ENCODE data around the gene ISLR2. TPM values are rescaled to one million over a fixed set of nuclear protein-coding genes. Genes with fewer than 3 reads are reported as not detected.

The ISLR2 gene
- total and polyA plus RNA-seq, 12 donors: 1.2 to 8.7 (median 2.5) TPM

DNA sequence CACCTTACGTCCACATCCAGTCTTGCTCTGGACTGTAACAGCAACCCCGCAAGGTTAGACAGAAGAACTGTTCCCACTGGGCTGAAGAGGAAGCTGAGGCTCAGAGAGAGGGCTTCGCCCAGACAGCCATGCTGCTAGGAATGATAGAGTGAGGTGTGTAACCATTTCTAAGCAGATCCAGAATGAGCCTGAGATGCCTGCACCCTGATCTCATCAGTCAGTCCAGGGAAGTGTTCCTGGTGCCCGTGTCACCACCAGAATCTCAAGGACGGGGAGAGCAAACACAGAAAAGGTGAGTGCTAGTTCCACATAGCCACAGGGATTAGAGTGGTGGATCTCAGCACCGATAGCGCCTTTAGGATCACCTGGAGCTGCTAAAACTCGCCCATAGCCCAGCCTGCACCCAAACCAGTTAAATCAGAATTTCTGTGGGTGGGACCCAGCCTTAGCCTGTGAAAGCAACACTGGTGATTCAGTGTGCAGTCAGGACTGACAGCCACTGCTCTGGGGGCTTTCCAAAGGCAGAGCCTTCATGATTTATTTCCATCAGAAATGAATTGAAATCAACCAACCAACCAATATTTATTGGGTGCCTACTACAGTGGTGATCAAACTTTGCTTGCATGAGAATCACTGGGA, 55.4 kb downstream of the ISLR2 start:
- Histone ChIP-seq H3K27me3 (no peaks in the 10 kb centered on the region), H3K4me1 (peaks cover 0 to 6% (median 3%) of the 10 kb centered on the region in 9 donors), H3K4me3 (no peak overlapping the region), H3K36me3 (no peaks in the 10 kb centered on the region), H3K9me3 (no peaks in the 10 kb centered on the region), H3K27ac (no peak overlapping the region)
- intact Hi-C loops (cut with DNase I): no loop called here
- DNase-seq (no peak), ATAC-seq (no peak)
- WGBS, 2 donors: 81 to 83% methylated on average over 8 of the region's 8 CpGs
- no peak for TF ChIP-seq CTCF (IDR thresholded peaks at IDR 0.05)

Other genes with a start within 250 kb of the ISLR2 start
- gene LOXL1, start 204.1 kb upstream of the ISLR2 start, total RNA-seq: 10 to 100 TPM; 11.2 to 60.2 (median 26.3) TPM
- 10 to 100 TPM; 41.4 to 66.6 TPM for gene LOXL1, start 204.1 kb upstream of the ISLR2 start, polyA plus RNA-seq
- 10 to 100 TPM; 21.1 to 38.4 (median 27.2) TPM for gene STOML1, start 138.3 kb upstream of the ISLR2 start, total RNA-seq
- 10 to 100 TPM; 33.1 to 35.0 TPM for gene STOML1, start 138.3 kb upstream of the ISLR2 start, polyA plus RNA-seq
- gene PML, start 135.9 kb upstream of the ISLR2 start, total RNA-seq: 10 to 100 TPM; 17.9 to 50.1 (median 22.5) TPM
- 10 to 100 TPM; 18.4 to 32.0 TPM for gene PML, start 135.9 kb upstream of the ISLR2 start, polyA plus RNA-seq
- gene GOLGA6A, start 48.0 kb upstream of the ISLR2 start, total RNA-seq: not detected
- gene GOLGA6A, start 48.0 kb upstream of the ISLR2 start, polyA plus RNA-seq: not detected
- 10 to 100 TPM in 9 of 10 donors, 1 to 10 TPM in 1; 9.1 to 19.7 (median 14.1) TPM for gene ISLR, start 43.1 kb downstream of the ISLR2 start, total RNA-seq
- gene ISLR, start 43.1 kb downstream of the ISLR2 start, polyA plus RNA-seq: 10 to 100 TPM in 1 of 2 donors, 1 to 10 TPM in 1; 8.8 to 12.2 TPM
- gene STRA6, start 72.2 kb downstream of the ISLR2 start, total RNA-seq: under 1 TPM in 2 of 10 donors, not detected in 8; 0.13 to 0.21 TPM
- gene STRA6, start 72.2 kb downstream of the ISLR2 start, polyA plus RNA-seq: under 1 TPM; 0.03 to 0.15 TPM
- not detected for gene CCDC33, start 105.7 kb downstream of the ISLR2 start, total RNA-seq
- gene CCDC33, start 105.7 kb downstream of the ISLR2 start, polyA plus RNA-seq: not detected
- gene CYP11A1, start 237.1 kb downstream of the ISLR2 start, total RNA-seq: 1 to 10 TPM in 8 of 10 donors, under 1 TPM in 2; 0.60 to 3.6 (median 2.2) TPM
- gene CYP11A1, start 237.1 kb downstream of the ISLR2 start, polyA plus RNA-seq: under 1 TPM; 0.06 to 0.44 TPM

All from heart right ventricle (tissue), 16 donors.